HG03060 (cell line): ENCODE measurements around the gene ZNF516.

Source experiments
- ATAC-seq: cut with Tn5 transposase; IDR thresholded peaks from one replicate; pipeline ENCODE4 v1.9.1; 2021; ENCODE audit warnings: low read depth, moderate number of reproducible peaks; ENCODE audit not compliant: unreplicated experiment

ZNF516 gene

GRCh38 chr18:76384861-76385680, 110.0 kb downstream of the ZNF516 start:
- no peak for ATAC-seq

DNA sequence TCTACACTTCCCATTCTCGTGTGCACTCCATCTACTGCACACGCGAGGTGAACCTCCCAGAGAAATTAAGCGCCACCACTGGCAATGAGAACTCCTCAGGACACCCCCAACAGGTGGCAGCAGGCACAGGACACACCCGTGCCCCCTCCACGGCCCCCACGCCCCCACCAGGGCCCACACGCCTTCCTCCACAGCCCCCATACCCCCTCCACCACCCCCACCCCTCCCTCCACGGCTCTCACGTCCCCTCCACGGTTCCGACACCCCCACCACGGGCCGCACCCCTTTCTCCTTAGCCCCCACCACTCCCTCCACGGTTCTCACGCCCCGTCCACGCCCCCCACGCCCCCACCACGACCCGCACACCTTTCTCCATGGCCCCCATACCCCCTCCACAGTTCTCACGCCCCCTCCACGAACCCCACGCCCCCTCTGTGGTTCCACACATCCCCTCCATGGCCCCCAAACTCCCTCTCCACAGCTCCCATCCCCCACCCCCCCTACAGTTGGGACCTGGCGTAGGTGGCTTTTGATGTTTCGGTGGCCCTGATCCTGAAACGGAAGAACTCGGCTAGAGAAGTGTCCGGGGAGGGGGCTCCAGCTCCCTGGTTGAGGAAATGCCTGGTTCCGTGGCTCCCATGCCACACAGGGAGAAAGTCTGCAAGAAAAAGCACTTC, 110.8 kb downstream of the ZNF516 start:
- no peak for ATAC-seq

DNA sequence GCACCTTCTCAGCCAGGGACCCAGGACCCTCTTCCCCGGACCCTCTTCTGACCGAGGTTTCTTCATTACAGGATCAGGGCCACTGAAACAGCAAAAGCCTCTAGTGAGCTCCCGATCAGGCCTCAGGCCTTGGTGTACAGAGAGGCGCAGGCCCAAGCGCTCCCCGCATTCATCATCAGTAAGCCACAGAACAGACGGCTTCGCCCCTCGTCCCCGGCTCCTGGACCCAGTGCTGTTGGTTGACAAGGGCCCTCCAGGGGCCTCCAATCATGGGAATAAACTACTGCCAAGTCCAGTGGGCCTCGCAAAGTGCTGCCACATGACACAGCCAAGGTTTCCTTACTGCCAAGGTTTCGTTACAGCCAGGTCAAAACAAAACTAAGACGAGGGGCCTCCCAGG, 111.4 kb downstream of the ZNF516 start:
- no peak for ATAC-seq

- no peak for ATAC-seq
These were observed 112.8 kb downstream of the ZNF516 start for GRCh38 chr18:76382275-76382674.

- no peak for ATAC-seq
These were observed 114.1 kb downstream of the ZNF516 start for GRCh38 chr18:76380791-76381405.

DNA sequence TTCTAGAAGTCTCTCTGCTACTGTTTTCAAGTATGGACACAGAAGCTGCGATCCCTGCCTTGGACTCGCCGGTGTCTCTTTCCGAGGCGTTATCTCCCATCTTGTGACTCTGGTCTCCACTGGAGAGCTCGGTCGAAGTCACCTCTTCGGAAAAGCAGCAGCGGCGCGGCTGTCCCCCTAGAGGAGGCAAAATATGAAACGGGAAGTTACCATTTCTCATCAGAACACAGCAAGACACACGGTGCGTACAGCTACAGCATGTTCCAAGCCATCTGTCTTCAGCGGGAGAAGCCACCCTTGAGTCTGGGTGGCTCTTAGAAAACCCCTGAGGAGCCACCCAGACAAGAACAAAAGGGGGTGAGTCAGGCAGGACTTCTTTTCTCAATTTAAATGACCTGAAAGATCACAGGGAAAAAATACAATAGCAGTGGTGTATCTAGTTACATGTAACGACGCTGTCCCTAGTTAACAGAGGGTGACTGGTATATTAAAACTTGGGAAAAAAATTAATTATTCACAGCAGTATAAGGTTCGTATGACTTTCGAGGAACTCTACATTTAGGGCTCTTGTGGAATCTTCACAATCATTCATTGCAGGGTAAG, 114.8 kb downstream of the ZNF516 start:
- ATAC-seq, result no peak

GRCh38 chr18:76379226-76380126, 115.6 kb downstream of the ZNF516 start:
- no peak for ATAC-seq

DNA sequence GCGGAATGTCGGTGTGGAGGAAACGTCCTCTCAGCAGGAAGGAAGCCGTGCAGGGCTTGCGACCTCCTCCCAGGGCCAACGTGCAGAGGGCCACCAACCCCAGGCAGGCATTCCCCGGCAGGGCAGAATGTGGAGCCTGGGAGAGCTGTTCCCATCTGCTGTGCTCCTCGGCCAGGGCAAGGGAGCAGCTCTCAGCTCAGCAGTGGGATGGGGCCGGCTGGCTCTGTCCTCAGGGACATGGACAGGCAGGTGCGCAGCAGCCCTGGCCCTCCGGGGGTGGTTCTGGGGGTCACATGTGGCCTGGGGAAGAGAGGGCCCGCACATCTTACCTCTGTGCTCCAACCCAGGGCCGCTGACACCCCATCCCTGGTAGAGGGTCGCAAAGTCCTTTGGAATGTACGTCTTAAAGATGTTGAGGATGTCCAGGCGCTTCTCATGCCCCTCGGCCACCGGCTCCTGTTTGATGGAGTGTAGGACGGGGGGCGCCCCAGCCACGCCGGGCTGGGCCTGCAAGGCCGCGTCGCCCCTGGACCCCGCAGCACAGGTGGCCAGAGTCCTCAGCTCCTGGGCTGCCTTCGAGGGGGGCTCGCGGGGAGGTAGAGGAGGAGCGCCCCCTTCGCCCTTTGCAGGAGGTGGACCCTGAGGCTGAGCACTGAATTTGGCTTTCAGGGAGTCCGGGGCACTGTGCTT, 116.4 kb downstream of the ZNF516 start:
- no peak for ATAC-seq

- ATAC-seq, result no peak
These were observed 117.7 kb downstream of the ZNF516 start for GRCh38 chr18:76377359-76377756.

- no peak for ATAC-seq
These were observed 118.2 kb downstream of the ZNF516 start for GRCh38 chr18:76376668-76377358.

DNA sequence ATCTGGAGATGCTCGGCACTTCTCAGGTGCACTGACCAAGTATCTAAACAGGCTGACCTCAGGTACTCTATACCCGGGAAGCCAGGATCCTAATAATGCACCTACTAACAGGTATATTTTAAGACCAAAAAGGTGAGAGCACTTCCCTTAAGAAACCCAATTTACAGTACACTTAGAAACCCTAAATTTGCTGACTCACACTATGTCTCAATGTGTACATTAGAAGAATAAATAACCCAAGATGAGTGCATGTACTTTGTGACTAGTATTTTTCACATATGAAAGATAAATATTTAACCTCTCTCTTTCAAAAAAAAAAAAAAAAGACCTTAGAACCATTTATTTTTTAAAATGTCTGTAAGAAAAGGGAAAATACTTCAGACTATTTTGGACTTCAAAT, 118.8 kb downstream of the ZNF516 start:
- ATAC-seq, result no peak

GRCh38 chr18:76374330-76375281, 120.4 kb downstream of the ZNF516 start:
- ATAC-seq, result peak; percentile 83

DNA sequence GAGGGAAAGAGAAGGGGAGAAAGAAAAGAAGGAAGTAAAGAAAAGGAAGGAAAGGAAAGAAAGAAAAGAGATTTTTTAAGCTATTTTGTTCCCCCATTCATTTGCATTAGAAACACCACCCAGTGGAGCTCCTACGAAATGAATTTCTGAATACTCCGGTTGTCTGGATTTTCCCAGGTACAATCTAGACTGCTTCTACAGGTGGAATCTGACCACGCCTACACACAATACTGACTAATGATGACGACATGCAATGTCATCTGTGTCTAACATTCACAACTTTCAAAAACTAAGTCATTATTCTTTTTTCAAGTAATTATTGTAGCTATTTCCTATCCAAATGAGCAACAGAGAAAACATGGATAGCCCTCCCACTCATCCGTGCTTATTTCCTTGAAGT, 121.7 kb downstream of the ZNF516 start:
- ATAC-seq, result no peak

GRCh38 chr18:76371301-76372203, 123.5 kb downstream of the ZNF516 start:
- no peak for ATAC-seq

- no peak for ATAC-seq
These were observed 124.4 kb downstream of the ZNF516 start for GRCh38 chr18:76370686-76371085.

DNA sequence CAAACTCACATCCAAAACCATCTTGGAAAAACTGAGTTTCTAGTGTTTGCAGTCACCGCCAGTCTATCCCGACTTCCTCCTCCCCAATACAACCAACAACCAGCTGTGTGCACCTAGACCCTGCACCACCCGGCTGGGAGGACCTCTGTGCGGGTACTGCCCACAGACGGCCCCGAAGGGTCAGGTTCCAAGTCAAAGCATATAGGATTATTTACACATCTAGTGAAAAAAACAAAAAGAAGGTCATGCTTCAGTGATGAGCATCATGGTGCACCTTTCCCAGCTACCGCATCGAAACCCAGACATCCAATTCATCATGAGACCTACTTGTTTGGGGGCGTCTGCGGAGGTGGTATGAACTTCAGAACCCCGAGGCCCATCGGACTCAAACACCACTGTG, 124.8 kb downstream of the ZNF516 start:
- ATAC-seq, result no peak

DNA sequence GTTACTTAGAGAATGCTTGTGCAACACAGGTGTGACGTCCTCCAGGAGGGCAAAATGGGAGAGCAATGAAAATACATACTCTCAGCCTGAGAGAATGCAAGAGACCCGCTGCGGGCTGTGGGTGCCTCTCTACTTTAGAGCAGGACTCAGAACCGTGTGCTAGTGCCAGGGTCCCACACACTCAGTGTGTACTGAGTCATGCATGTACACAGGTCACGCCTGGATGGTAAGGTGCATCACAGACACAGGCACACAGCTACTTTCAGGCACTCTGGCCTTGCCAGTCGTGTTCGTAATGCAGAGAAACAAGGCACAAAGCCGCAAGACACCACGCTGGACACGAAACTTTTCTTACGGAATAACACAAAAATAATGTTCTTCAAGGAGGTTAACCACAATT, 125.3 kb downstream of the ZNF516 start:
- no peak for ATAC-seq
